ENCODE results near the gene LRRC2. TPM values are rescaled to one million over a fixed set of nuclear protein-coding genes. Genes with fewer than 3 reads are reported as not detected.

LRRC2 gene
- total RNA-seq, 1 experiment from 2014 or later, result 0.26 TPM

- Histone ChIP-seq H2AFZ (ENCODE audit: low read length) (no peak overlapping the region), H3K9me3 (ENCODE audit: low read length) (no peaks in the 10 kb centered on the region), H3K4me2 (ENCODE audit: low read length) (no peak overlapping the region), H4K20me1 (ENCODE audit: low read length) (no peaks in the 10 kb centered on the region), H3K9me2 (replicated peaks; ENCODE audit: low read length) (no peaks in the 10 kb centered on the region), H3F3A (ENCODE audit: low read length, unreplicated experiment) (no peaks in the 10 kb centered on the region), H3K27me3 (ENCODE audit: low read length) (no peaks in the 10 kb centered on the region), H3K79me2 (ENCODE audit: low read length) (no peaks in the 10 kb centered on the region), H3K4me1 (ENCODE audit: insufficient read depth, low read length) (peaks cover under 1% of the 10 kb centered on the region), H3K36me3 (ENCODE audit: low read depth, low read length) (no peaks in the 10 kb centered on the region), H3K27ac (ENCODE audit: low read length) (no peak overlapping the region), H3K4me3 (ENCODE audit: low read length) (no peak overlapping the region), H3K9ac (ENCODE audit: low read length) (no peak overlapping the region)
- no TSS peak for BruUV-seq (replicated peaks)
- DNase-seq (no peak), ATAC-seq (no peak)
- POLR2A ChIA-PET (ENCODE audit: unreplicated experiment), result no interaction called here
- no peak for TF ChIP-seq EZH2 (IDR thresholded peaks at IDR 0.05; ENCODE audit: low read length, unreplicated experiment)
- no peak for TF ChIP-seq EZH2phosphoT487 (IDR thresholded peaks at IDR 0.05; ENCODE audit: borderline replicate concordance, low read length)
- TF ChIP-seq, protein P1, sequence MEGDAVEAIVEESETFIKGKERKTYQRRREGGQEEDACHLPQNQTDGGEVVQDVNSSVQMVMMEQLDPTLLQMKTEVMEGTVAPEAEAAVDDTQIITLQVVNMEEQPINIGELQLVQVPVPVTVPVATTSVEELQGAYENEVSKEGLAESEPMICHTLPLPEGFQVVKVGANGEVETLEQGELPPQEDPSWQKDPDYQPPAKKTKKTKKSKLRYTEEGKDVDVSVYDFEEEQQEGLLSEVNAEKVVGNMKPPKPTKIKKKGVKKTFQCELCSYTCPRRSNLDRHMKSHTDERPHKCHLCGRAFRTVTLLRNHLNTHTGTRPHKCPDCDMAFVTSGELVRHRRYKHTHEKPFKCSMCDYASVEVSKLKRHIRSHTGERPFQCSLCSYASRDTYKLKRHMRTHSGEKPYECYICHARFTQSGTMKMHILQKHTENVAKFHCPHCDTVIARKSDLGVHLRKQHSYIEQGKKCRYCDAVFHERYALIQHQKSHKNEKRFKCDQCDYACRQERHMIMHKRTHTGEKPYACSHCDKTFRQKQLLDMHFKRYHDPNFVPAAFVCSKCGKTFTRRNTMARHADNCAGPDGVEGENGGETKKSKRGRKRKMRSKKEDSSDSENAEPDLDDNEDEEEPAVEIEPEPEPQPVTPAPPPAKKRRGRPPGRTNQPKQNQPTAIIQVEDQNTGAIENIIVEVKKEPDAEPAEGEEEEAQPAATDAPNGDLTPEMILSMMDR (conservative IDR thresholded peaks at IDR 0.05; ENCODE audit: low read depth, low read length), result no peak; the same call in 1 of the 2 replicates
- intact Hi-C loops (cut with micrococcal nuclease), result no loop called here
- CTCF ChIA-PET, result no interaction called here
Observed at GRCh38 chr3:46483825-46484224, 82.3 kb downstream of the LRRC2 start.

GRCh38 chr3:46482632-46483350, 83.3 kb downstream of the LRRC2 start:
- POLR2A ChIA-PET (ENCODE audit: unreplicated experiment), result no interaction called here
- no peaks in the 10 kb centered on the region for H3K9me3 ChIP-seq (ENCODE audit: low read length)
- H3K4me1 ChIP-seq (ENCODE audit: insufficient read depth, low read length), result no peaks in the 10 kb centered on the region; the same call in 1 of the 2 replicates
- peak; percentile 38 for ATAC-seq
- H4K20me1 ChIP-seq (ENCODE audit: low read length), result no peaks in the 10 kb centered on the region
- H2AFZ ChIP-seq (ENCODE audit: low read length), result no peak overlapping the region
- no TSS peak for BruUV-seq (replicated peaks)
- no peak overlapping the region for H3K4me3 ChIP-seq (ENCODE audit: low read length)
- H3F3A ChIP-seq (ENCODE audit: low read length, unreplicated experiment), result no peaks in the 10 kb centered on the region
- H3K9ac ChIP-seq (ENCODE audit: low read length), result no peak overlapping the region
- TF ChIP-seq EZH2phosphoT487 (IDR thresholded peaks at IDR 0.05; ENCODE audit: borderline replicate concordance, low read length) (no peak), EZH2 (IDR thresholded peaks at IDR 0.05; ENCODE audit: low read length, unreplicated experiment) (no peak)
- TF ChIP-seq, protein P1 (conservative IDR thresholded peaks at IDR 0.05; ENCODE audit: low read depth, low read length), result no peak
- peak; percentile 69 for DNase-seq
- CTCF ChIA-PET, result no interaction called here
- no peak overlapping the region for H3K27ac ChIP-seq (ENCODE audit: low read length)
- no peaks in the 10 kb centered on the region for H3K36me3 ChIP-seq (ENCODE audit: low read depth, low read length)
- intact Hi-C loops (cut with micrococcal nuclease), result no loop called here
- no peak overlapping the region for H3K4me2 ChIP-seq (ENCODE audit: low read length)
- no peaks in the 10 kb centered on the region for H3K9me2 ChIP-seq (replicated peaks; ENCODE audit: low read length)
- H3K27me3 ChIP-seq (ENCODE audit: low read length), result no peaks in the 10 kb centered on the region
- no peaks in the 10 kb centered on the region for H3K79me2 ChIP-seq (ENCODE audit: low read length)

DNA sequence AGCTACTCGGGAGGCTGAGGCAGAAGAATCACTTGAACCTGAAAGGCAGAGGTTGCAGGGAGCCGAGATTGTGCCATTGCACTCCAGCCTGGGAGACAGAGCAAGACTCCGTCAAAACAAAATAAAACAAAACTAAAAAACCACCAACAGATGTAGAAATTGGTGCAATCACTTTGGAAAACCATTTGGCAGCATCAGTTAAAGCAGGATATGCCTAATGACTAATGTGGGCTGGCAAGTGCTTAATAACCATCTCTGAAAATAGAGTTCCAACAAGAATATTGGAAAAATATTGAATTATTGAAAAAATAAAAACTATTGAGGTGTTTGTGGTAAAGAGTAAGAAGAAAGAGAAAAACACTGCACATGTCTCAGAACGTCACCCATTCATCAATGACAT, 84.5 kb downstream of the LRRC2 start:
- H2AFZ ChIP-seq (ENCODE audit: low read length), result no peak overlapping the region
- CTCF ChIA-PET, result no interaction called here

More for the DNA sequence above, 84.5 kb downstream of the LRRC2 start:
- TF ChIP-seq EZH2phosphoT487 (IDR thresholded peaks at IDR 0.05; ENCODE audit: borderline replicate concordance, low read length), result no peak
- TF ChIP-seq, protein P1 (conservative IDR thresholded peaks at IDR 0.05; ENCODE audit: low read depth, low read length), result no peak
- TF ChIP-seq EZH2 (IDR thresholded peaks at IDR 0.05; ENCODE audit: low read length, unreplicated experiment), result no peak
- Histone ChIP-seq H3K9ac (ENCODE audit: low read length) (no peak overlapping the region), H3K79me2 (ENCODE audit: low read length) (no peaks in the 10 kb centered on the region), H3K9me2 (replicated peaks; ENCODE audit: low read length) (no peaks in the 10 kb centered on the region), H3F3A (ENCODE audit: low read length, unreplicated experiment) (no peaks in the 10 kb centered on the region), H3K4me1 (ENCODE audit: insufficient read depth, low read length) (no peaks in the 10 kb centered on the region; the same call in 1 of the 2 replicates), H3K4me2 (ENCODE audit: low read length) (no peak overlapping the region), H3K4me3 (ENCODE audit: low read length) (no peak overlapping the region), H3K36me3 (ENCODE audit: low read depth, low read length) (no peaks in the 10 kb centered on the region), H3K9me3 (ENCODE audit: low read length) (no peaks in the 10 kb centered on the region), H3K27ac (ENCODE audit: low read length) (no peak overlapping the region), H4K20me1 (ENCODE audit: low read length) (no peaks in the 10 kb centered on the region), H3K27me3 (ENCODE audit: low read length) (no peaks in the 10 kb centered on the region)
- intact Hi-C loops (cut with micrococcal nuclease), result no loop called here
- no peak for DNase-seq
- BruUV-seq (replicated peaks), result no TSS peak
- ATAC-seq, result no peak
- POLR2A ChIA-PET (ENCODE audit: unreplicated experiment), result interaction anchor here (0.6 kb wide), 1 partner anchor 18 kb away, joined by 5 read pairs; no protein-coding TSS in a partner anchor

Measured in PC-3 (cell line).